GM21825 (cell line): ENCODE results near the gene SLC38A2.

ENCODE experiments used
- ATAC-seq: cut with Tn5 transposase; IDR thresholded peaks from one replicate; pipeline ENCODE4 v1.9.1; 2021; ENCODE audit warnings: mild to moderate bottlenecking, moderate library complexity; ENCODE audit not compliant: unreplicated experiment

The SLC38A2 gene

DNA sequence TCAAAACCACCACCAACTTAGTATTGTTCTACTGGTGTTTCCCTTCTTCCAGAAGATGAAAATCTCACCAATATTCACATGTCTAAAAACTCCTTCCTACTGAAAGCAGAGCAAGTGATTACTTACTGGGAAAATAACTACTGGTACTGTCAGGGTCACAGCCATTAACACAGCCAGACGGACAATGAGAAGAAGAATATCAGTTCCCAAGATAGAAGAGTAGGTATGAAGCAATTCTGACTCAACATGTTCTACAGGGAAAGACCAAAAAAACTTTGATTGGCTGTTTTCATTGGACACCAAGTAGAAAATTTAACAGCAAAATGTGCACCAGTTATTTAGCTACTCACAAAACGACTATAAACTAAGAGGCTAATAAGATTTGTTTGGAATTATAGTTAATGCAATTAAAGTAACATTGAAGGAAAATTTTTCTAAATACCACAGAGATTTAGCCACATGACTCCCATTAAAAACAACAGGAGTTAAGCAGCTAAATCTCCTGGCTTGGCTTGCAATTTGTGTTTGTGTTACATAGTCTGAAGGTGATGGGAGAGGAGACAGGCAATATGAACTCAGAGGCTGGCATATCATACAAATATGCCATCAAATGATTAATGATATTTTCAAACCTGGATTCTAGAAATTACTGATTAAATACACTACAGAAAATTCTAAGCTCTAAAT, 9.5 kb downstream of the SLC38A2 start:
- ATAC-seq = no peak

- no peak for ATAC-seq
Measured at GRCh38 chr12:46361667-46362034, 10.9 kb downstream of the SLC38A2 start.

DNA sequence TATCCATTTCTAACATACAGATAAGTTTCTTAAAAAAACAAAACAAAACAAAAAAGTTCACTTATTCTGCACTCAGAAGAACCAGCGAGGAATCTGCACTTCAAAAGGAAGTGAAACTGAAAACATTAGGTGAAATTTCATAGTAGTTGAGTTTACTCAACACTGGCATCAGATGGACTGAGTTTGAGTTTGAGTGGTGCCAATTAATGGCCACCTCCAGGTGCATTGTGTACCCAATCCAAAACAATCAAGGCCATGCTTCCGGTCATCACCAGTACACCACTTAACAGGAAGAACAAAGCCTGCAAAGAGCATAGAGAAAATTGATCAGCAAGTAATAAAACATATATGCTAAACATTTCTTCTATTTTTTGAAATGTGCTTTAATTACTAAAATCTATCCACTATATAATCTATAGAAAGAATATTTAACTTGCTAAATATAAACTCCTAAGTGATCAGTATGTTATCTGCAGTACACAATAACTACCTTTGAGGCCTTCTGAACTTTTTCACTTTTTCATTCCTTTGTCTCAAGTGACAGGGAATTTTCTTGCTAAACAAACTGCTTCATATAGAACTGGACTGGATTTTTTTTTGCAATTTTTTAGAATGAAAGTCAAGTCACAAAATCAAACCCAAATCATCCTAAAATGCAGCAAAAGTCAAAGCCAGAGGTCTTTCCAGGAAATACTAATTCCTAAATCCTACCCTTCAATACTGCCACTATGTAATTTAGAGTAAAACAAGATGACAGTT, 11.5 kb downstream of the SLC38A2 start:
- peak; percentile 56 for ATAC-seq

GRCh38 chr12:46360370-46360769, 12.2 kb downstream of the SLC38A2 start:
- no peak for ATAC-seq

- no peak for ATAC-seq
Measured at GRCh38 chr12:46359667-46360280, 12.8 kb downstream of the SLC38A2 start.

DNA sequence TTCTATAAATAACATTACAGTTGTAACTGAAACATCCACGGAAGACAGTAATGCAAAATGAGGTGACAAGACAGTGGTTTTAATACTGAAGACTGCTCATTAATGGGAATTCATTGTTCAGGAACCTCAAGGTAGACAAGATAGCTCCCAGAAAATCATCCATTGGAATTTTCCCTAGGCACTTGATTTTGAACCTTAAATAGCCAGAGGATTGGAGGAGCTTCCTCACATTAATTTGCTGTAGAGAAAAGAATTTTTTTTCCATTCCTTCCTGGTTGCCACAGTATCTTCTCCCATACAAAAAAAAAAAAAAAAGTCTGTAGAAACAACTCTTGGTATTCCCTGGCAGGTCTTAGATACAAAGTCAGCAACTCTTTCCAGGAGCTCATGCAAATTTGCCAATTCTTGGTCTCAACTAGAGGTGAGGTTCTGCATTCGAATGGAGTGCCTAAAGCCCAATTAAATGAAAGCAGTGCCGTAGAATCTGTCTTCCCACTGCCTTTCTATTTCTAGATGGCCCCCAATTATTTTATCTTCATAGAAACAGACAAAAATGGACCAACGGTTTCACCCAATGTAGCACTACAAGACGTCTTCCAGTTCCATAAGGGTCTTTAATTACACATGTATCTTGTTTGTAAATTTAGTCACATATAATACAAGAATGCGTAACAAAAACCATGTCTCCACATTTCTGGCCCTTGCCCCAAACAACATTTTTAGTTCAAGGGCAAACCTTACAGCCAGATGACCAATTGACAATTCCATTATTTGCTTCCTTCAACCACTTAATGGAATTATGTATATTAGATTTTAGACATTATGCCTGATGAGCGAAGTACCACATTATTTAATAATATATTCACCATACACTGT, 13.5 kb downstream of the SLC38A2 start:
- ATAC-seq = no peak

DNA sequence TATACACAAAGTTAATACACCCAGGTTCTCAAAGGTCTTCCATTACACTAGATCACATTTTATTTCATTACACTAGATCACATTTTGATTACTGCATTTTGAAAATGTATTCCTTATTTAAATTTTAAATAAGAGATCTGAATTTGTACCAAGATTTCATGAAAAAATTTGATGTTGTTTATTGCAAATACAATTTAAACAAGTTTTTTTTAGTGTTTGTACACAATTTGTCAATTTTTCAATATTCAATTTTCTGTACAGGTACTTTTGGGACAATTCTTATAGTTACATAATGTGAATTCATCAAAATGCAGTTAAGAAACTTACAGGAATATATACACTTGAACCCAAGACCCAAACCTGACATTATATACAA, 14.3 kb downstream of the SLC38A2 start:
- ATAC-seq = no peak

GRCh38 chr12:46357438-46358324, 14.9 kb downstream of the SLC38A2 start:
- ATAC-seq = no peak

DNA sequence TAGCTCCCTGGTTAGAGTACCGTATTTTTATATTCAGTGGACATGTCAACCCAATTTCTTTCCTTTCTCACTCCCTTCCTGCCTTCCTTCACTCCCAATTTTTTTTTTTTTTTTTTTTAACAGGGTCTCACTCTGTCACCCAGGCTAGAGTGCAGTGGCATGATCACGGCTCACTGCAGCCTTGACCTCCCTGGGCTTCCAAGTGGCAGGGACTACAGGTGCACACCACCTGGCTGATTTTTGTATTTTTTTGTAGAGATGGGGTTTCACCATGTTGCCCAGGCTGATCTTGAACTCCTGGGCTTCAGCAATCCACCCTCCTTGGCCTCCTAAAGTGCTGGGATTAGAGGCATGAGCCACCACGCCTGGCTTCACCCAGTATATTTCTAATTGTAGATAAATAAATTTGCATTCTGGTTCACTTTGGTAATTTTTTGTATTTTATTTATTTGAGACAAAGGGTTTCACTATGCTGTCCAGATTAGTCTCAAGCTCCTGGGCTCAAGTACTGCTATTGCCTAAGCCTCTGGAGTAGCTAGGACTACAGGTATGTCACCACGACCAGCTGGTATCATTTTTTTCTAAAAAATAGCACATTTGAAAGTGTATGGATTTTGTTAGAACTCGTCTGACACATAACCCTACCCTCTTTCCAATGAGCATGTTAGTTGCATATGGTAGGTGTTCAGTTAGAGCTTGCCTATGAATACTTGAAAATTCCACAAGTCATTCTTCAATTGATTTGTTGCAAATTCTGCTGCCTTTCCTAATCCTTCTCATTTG, 15.7 kb downstream of the SLC38A2 start:
- no peak for ATAC-seq

DNA sequence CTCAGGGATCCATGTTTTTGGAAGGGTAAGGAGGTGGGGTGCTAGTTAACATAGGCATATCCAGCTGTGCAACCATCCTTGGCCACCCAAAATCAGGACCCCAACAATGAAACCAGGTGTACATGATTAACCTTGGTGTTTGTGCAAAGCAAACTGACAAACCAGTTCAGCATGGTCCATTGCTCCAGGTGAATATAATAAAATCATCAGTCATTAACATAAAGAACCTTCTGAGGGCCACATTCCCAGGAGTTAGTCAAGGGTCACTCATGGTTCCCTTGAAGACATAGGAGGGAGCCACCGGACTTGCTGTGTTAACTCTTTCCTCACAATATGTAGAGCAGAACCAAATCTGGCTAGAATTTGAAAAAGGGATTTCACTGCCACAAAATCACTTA, 17.8 kb downstream of the SLC38A2 start:
- ATAC-seq = no peak

DNA sequence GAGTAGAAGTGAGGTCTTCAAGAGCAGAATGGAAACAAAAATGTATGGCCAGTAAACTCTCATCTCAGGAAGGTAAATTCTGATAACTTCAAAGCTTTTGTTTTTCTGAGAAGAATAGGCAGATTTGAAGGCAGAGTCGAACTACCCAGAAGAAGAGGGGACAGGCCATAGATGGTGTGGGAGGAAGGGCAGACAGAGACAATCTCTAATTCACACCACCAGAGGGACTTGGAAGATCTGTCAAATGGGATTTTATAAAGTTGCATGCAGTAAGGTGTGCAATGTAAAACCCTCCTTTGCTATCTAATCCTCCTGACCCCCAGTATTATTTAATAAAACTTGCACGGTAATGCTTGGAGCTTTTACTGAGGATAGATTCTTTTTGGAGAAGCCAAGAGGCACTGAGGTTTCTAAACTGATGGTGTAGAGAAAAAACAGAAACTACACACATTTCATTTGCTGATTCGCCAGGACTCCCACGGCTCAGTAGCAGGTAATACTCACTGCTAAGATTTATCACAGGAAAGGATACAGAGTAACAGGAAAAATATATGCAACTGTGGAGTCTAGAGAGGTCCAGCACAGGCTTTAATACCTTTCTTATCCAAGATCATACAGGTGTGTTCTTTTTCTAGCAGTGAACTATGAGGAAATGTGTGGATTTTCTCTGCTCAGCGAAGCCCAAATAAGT, 18.3 kb downstream of the SLC38A2 start:
- ATAC-seq = no peak

- ATAC-seq = no peak
Measured at GRCh38 chr12:46351886-46352650, 20.5 kb downstream of the SLC38A2 start.

DNA sequence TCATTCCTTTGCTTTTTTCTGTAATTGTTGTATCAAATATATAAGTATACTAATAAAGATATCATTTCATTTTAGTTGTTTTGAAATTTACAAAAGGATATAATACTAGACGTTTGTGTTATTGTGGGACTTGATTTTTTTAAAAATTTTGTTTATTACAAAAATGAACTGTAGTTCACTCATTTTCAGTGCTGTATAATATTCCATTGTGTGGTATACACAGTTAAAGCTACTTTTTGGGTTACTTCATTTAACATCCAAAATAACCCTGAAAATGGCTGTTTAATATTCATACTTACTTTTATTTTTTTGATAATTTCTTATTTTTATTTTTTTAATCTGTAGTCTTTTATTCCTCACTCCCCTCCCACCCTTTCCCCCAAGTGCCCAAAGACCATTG, 21.4 kb downstream of the SLC38A2 start:
- ATAC-seq = no peak

GRCh38 chr12:46349253-46349652, 23.3 kb downstream of the SLC38A2 start:
- no peak for ATAC-seq

DNA sequence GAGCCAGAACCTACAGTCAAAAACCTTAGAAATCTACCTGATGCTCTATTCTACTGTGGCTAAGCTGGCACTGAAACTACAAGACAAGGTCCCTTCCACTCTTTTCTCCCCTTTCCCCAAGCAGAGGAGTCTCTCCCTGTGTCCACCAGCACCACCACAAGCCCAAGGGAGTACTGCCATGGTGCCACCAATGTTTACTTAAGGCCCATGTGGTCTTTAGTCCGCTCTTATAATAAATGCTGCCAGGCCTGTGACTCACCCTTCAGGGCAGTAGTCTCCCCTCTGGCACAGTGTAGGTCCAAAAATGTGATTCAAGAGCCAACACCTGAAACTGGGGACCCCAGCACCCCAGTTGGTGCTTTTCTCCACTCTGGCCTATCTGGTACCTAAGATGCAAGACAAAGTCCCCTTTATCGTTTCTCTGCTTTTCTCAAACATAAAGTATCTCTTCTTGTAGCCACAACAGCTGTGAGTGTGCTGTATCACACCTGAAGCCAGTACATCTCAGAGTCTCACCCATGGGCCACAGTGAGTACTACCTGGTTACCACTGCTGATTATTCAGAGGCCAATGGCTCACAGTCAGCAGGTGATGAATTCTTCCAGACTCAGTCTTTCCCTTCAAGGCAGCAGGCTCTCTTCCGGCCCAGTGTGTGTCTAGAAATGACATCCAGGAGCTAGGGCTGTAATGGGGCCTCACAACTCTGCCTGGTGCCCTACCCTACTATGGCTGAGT, 29.3 kb downstream of the SLC38A2 start:
- ATAC-seq = no peak

DNA sequence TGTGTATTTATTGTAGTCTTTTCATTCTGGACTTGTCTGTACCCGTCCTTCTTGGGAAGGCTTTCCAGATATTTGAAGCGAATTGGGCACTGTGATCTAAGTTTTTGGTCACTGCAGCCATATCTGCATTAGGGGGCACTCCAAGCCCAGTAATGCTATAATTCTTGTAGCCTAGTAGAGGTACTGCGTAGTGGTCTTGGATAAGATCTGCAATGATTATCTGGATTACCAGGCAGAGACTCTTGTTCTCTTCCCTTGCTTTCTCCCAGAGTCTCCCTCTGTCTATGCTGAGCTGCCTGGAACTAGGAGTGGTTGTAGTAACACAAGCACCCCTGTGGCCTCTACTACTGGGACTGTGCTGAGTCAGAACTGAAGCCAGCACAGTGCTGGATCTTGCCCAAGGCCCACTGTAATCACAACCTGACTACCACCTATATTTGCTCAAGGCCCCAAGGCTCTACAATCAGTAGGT, 30.0 kb downstream of the SLC38A2 start:
- no peak for ATAC-seq

DNA sequence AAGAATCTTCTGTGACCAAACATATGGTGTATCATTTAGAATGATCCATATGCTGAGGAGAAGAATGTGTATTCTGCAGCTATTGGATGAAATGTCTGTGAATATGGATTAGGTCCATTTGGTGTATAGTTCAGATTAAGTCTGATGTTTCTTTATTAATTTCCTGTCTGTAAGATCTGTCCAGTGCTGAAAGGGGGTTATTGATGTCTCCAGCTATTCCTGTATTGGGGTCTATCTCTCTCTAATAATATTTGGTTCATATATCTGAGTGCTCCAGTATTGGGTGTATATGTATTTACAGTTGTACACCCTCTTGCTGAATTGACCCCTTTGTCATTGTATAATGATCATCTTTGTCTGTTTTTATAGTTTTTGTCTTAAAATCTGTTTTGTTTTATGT, 33.5 kb downstream of the SLC38A2 start:
- ATAC-seq = no peak
